ENCODE results near the gene CH25H.

GRCh38 chr10:89189211-89189734 lies 17.8 kb downstream of the CH25H start:
- TF ChIP-seq, protein P1, sequence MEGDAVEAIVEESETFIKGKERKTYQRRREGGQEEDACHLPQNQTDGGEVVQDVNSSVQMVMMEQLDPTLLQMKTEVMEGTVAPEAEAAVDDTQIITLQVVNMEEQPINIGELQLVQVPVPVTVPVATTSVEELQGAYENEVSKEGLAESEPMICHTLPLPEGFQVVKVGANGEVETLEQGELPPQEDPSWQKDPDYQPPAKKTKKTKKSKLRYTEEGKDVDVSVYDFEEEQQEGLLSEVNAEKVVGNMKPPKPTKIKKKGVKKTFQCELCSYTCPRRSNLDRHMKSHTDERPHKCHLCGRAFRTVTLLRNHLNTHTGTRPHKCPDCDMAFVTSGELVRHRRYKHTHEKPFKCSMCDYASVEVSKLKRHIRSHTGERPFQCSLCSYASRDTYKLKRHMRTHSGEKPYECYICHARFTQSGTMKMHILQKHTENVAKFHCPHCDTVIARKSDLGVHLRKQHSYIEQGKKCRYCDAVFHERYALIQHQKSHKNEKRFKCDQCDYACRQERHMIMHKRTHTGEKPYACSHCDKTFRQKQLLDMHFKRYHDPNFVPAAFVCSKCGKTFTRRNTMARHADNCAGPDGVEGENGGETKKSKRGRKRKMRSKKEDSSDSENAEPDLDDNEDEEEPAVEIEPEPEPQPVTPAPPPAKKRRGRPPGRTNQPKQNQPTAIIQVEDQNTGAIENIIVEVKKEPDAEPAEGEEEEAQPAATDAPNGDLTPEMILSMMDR (IDR thresholded peaks at IDR 0.05) = no peak
- no peak for TF ChIP-seq POLR2A (IDR thresholded peaks at IDR 0.05)

Data from vagina (tissue), 2 donors.